IPS-NIHi7 (cell line): ENCODE measurements around the gene RSAD1.

Source experiments
- DNase-seq: peaks from one replicate; pipeline ENCODE4 v3.0.0; 2012; ENCODE audit warnings: mixed read lengths; ENCODE audit errors: extremely low spot score

The RSAD1 gene

DNA sequence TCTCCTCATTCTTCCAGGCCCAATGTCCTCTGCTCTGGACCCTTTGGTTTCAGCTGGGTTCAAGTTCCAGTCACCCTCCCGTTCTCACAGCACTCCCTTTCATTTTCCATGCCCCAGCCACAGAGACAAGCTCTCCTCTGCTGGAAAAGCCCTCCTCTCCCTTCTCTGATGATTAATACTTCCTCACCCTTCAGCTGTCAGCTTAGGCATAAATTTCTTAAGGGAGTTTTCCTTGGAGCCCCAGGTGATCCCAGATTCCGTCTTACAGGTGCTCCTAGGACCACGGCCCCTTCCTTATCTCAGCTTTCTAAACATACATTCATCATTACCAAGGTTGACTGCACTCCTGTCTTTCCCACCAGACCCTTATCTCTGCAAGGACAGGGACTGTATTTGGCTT lies 20.4 kb upstream of the RSAD1 start:
- DNase-seq: no peak

DNA sequence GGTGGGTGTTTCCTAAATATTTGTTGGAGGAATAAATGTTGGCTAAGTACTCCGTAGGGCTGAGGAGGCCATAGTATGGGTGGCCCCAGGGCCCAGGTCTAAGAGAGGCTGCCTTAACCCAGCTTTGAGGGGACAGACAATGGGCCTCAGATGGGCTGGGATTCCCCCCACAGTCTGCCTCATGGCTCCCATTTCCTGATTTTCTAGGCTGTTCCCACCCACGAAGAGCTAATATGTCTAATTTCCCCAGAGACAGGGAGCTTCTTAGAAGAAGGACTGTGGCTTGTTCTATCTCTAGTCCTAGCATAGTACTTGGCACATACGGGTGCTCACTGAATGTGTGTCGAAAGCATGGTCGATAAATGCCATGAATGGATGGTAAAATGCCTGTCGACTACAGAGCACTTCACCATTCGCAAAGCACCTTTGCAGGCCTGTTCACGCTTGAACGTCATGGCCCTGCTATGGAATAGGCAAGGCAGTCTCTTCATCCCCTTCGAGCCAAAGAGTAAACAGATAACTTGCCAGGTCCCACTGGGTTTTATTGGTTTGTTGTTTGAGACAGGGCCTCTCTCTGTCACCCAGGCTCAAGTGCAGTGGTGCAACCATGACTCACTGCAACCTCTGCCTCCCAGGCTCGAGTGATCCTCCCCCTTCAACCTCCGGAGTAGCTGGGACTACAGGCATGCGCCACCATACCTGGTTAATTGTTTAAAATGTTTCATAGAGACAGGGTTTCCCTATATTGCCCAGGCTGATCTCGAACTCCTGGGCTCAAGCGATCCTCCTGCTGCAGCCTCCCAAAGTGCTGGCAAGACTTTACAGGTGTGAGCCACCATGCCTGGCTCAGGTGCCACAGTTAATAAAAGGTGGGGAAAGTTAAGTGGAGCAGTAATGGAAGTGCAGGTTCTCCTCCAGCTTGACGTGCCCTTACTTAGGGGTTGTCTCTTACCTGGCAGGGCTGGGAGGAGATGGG lies 19.7 kb upstream of the RSAD1 start:
- no peak for DNase-seq

- no peak for DNase-seq
Observed at GRCh38 chr17:50459756-50460155, 18.9 kb upstream of the RSAD1 start.

DNA sequence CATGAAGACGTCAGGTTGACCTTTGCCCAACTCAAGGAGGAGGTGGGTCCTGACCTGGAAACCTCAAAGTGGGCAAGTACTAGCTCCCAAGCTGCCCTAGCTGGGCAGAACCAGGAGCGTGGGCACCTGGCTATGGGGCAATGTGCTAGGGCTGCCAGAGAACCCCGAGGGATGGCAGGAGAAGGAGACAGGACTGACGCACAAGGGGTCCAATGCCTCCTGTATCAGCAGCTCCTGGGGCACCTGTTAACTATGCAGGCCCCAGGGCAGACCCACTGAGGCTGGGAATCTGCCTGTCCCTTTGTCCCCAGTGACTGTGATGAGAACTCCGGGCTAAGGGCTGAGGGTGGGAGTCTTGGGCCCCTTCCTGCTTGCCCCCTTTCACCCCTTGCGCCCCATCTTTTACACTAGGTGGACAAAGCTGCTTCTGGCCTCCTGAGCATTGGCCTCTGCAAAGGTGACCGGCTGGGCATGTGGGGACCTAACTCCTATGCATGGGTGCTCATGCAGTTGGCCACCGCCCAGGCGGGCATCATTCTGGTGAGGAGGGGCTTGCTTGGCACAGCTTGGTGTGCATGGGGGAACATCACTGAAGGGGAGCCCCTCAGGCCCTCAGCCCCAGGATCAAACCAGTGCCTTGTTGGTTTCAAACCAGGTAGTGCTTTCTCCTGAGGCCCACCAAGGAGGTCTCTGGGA lies 17.7 kb upstream of the RSAD1 start:
- DNase-seq: no peak

- DNase-seq: no peak
Observed at GRCh38 chr17:50461550-50462132, 17.0 kb upstream of the RSAD1 start.

DNA sequence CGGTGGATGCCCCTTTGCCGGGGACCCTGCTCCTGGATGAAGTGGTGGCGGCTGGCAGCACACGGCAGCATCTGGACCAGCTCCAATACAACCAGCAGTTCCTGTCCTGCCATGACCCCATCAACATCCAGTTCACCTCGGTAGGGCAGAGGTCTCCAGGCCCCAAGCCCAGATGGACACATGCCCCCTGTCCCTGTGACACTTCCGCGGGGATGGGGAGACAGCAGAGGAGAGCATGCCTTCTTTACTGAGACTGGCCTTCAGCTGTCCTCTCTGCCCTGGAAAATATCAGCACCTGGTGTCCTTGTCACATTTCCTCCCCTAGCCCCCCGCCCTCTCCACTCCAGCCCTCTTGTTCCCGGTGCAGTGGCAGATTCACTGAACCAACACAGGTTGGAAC lies 16.2 kb upstream of the RSAD1 start:
- DNase-seq: no peak

- no peak for DNase-seq
Observed at GRCh38 chr17:50464121-50464520, 14.5 kb upstream of the RSAD1 start.

DNA sequence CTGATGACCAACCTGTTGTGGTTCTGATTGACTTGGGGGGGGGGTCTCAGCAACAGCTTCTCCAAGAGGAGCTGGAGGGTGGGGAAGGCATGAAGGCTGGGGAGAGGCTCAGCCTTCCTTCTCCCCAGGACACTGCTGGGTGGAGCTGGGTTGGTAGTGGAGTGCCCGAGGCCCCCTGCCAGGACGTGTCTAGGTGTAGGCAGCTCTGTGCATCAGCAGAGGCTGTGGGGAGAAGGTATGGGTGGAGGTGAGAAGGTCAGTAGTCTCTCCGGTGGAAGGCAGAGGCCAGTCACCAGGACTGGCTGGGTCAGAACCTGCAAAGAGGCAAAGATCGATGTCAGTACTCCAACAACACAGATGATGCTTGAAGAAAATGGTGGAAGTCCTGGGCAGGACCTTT lies 13.9 kb upstream of the RSAD1 start:
- DNase-seq: no peak

DNA sequence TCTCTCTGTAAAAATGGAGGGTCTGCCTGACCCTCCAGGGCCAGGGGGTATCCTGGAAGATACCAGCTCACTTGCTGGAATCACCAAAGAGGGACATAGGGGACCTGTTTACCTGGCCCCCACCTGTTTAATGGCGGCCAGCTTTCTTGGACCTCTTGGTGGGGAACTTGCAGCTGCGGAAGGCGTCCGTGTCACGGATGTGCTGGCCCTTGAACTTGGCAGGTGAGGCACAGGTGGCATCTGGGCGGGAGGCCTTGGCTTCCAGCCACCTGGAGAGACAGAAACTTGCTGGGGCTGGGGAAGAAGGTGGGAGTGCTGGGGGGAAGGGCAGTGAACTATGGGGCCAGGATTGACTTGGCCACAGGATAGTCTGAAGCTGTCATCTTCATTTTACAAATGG lies 13.5 kb upstream of the RSAD1 start:
- DNase-seq: no peak

DNA sequence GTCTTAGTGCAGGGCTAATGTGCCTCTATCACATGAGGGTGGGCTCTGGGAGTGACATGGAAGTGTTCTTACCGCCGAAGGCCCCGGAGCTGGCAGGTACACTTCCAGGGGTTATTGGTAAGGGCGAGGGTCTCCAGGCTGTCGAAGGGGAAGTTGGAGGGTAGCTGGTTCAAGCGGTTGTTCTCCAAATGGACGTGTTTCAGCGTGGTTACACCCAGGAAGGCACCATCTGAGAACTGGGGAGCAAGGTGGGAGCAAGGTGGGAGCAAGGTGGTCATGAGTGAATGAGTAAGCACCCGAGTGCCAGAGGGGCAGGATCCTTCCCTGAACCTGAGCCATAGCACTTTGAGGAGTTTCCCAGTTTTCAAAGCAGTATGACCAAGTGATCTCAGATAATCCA lies 13.0 kb upstream of the RSAD1 start:
- no peak for DNase-seq

GRCh38 chr17:50466371-50467113 lies 12.1 kb upstream of the RSAD1 start:
- no peak for DNase-seq

GRCh38 chr17:50467114-50467854 lies 11.4 kb upstream of the RSAD1 start:
- no peak for DNase-seq

- DNase-seq: no peak
Observed at GRCh38 chr17:50467855-50468303, 10.8 kb upstream of the RSAD1 start.

DNA sequence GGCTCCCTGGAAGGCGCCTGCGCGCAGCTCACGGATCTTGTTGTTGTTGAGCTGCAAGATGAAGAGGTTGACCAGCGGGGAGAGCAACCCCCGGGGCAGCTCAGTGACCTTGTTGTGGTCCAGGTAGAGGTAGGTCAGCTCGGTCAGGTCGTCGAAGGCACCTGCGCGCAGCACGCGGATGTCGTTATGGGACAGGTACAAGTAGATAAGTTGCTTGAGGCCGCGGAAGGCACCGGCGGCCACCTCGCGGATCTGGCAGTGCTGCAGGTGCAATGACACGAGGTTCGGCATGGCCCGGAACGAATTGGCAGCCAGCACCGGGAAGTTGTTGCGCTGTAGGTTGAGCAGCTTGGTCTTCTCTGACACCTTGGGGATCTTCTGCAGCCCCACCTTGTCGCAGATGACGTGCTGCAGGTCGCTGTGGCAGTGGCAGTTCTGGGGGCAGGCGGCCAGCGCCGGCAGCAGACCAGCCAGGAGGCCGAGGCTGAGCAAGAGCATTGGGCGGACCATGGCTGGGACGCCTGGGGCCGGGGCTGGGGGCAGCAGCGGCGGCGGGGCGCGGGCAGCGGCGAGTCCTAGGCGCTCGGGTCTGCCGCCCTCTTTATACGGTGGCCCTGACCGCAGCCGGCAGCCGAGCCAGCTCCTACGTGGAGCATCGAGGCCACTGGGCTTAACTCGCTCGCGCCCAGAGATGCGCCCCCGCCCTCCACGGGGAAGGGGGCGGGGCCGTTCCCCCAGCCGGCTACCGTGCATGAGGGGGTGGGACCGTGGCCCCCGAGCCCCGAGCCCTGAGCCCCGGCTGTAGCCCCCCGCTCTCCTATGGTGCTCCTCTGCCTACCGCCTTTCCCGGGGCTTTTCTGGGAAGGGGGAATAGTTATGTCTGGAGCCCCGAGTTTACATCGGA lies 10.1 kb upstream of the RSAD1 start, which contains the start of gene CHAD:
CHAD (minus strand) TSS at position 577 of the 904 bp plus-strand sequence; CDS start at position 510, 67 bp downstream.
- peak; percentile 59 for DNase-seq

DNA sequence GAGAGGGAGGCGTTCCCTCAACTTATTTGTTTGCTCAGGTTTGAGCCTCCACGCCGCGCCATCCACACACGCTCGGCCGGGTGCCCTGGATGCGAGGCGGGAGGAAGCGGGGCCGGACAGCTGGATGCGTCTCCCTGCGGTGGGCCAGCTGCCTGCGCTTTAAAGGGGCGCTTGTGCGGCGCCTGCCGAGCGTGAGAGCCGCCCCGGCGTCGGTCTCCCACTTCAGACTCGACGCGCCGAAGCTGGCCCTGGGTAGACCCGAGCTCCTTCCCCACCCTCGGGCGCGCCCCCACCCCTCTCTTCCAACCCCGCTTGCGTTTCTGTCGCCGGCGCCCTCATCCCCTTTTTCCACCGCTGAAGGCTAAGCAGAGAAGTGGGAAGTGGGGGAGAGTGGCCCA lies 9.5 kb upstream of the RSAD1 start:
- DNase-seq: no peak

DNA sequence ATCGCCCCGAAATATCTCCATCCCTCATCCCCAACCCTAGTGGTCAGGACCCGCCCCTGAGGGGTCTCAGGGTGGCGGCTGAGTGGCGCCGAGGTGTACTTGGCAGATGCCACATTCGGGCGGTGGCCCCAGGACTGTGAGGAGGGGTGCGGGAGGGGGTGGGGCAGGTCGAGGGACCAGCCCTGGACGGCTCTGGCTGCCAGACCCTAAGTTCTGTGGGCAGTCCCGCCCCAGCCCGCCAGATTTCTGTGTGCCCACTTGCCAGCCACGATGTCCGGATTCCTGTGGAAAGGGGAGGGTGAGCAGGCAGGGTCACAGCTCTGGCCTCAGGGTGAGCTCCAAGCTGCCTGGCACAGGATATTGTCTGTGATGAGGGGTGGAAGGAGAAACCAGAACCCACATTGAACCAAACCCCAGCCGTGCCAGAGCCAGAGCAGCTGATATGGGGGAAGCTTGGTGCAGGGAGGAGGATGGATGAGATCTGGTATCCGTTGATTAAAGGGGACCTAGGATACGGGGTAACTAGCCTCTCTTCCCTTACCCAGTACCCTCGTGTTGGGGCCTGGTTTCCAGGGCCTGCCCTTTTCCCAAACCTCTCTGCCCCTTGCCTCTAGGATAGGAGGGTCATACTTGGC lies 8.9 kb upstream of the RSAD1 start:
- DNase-seq: no peak

DNA sequence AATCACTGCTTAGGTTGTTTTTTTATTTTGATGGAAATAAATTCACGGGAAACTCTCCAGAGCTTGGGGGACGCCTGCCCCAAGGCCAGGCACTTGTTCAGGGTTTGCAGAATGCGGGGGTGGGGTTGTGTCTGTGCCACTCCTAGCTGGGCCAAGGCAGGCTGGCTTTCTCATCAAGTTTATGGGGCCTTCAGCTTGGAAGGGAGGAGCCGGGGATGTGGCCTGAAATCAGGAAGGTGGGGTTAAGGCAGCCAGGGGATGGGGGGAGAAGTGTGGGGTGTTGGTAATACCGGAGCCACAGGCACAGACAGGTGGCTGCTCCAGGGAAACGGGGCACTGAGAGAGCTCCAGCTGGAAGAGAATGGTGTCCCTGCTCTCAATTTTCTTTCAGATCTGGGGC lies 8.2 kb upstream of the RSAD1 start:
- DNase-seq: no peak

- no peak for DNase-seq
Observed at GRCh38 chr17:50471009-50471905, 7.4 kb upstream of the RSAD1 start.
